A673 (cell line): Measurements from ENCODE around the gene PCSK1N. TPM values are rescaled to one million over a fixed set of nuclear protein-coding genes. Genes with fewer than 3 reads are reported as not detected.

Experiments
- BruUV-seq: library from RNA; stranded (reverse); fragments of 400-500 nt; replicated peaks from 2 replicates; lab custom pipeline; 2021; lab: Mats Ljungman, UMichigan
- CTCF ChIA-PET: fragments of 300-600 bp; sonication (Branson Sonifier 250); formaldehyde crosslinking; loops from one replicate; lab custom pipeline; 2022; ENCODE audit warnings: antibody characterized with exemption; lab: Charles Lee
- POLR2A ChIA-PET: fragments of 300-600 bp; sonication (Branson Sonifier 250); formaldehyde crosslinking; loops from one replicate; lab custom pipeline; 2022; ENCODE audit warnings: antibody characterized with exemption; ENCODE audit not compliant: low non-redundant PET; lab: Charles Lee
- DNase-seq: peaks from one replicate; pipeline ENCODE4 v3.0.0-alpha.2; 2015; ENCODE audit warnings: low spot score
- H3K27ac ChIP-seq: fragments of 200-600 bp; sonication (generic); 2 replicates; pipeline ENCODE4 v1.5.1; 2016; ENCODE audit warnings: mixed run types, low read depth, mild to moderate bottlenecking, mixed read lengths, antibody characterized with exemption, low read length; ENCODE audit not compliant: poor library complexity, severe bottlenecking
- H3K27me3 ChIP-seq: fragments of 200-600 bp; sonication (generic); replicated peaks from 2 replicates; pipeline ENCODE4 v1.6.1; 2017; ENCODE audit warnings: mixed run types, low read depth, mild to moderate bottlenecking, mixed read lengths, antibody characterized with exemption, low read length; ENCODE audit not compliant: insufficient read depth, poor library complexity
- H3K36me3 ChIP-seq: fragments of 200-600 bp; sonication (generic); 2 replicates; pipeline ENCODE4 v1.6.1; 2016; ENCODE audit warnings: mixed run types, mild to moderate bottlenecking, mixed read lengths, antibody characterized with exemption, low read length; ENCODE audit not compliant: insufficient read depth, poor library complexity, severe bottlenecking
- H3K4me1 ChIP-seq: fragments of 200-600 bp; sonication (generic); 2 replicates; pipeline ENCODE4 v1.6.1; 2017; ENCODE audit warnings: mixed run types, mild to moderate bottlenecking, mixed read lengths, antibody characterized with exemption, low read length; ENCODE audit not compliant: insufficient read depth, poor library complexity, severe bottlenecking
- H3K4me3 ChIP-seq: fragments of 200-600 bp; sonication (generic); 2 replicates; pipeline ENCODE4 v1.5.1; 2016; ENCODE audit warnings: low read depth, mixed run types, mild to moderate bottlenecking, mixed read lengths, low read length; ENCODE audit not compliant: poor library complexity, severe bottlenecking
- H3K9me3 ChIP-seq: fragments of 200-600 bp; sonication (generic); 2 replicates; pipeline ENCODE4 v1.6.1; 2016; ENCODE audit warnings: mixed run types, low read depth, mild to moderate bottlenecking, mixed read lengths, antibody characterized with exemption, low read length; ENCODE audit not compliant: poor library complexity, severe bottlenecking
- CTCF ChIP-seq: fragments of 300-800, 200-600 bp; sonication (generic); conservative IDR thresholded peaks from 2 replicates; pipeline ENCODE4 v1.5.1; 2017; ENCODE audit warnings: low read depth, mild to moderate bottlenecking, antibody characterized with exemption, low read length, moderate library complexity, mixed read lengths
- EZH2 ChIP-seq: fragments of 200-600 bp; sonication (generic); IDR thresholded peaks from 2 replicates; pipeline ENCODE4 v1.6.1; 2017; ENCODE audit warnings: borderline replicate concordance, low read depth, mild to moderate bottlenecking, mixed read lengths, antibody characterized with exemption, low read length; ENCODE audit not compliant: poor library complexity, severe bottlenecking
- intact Hi-C: fragments of 100-400 bp; cut with micrococcal nuclease; formaldehyde crosslinking; loops from one replicate; pipeline ENCODE4 v1.10.0; 2022; ENCODE audit not compliant: unreplicated experiment
- total RNA-seq: library from RNA; stranded (reverse); gene quantifications from 2 replicates; pipeline ENCODE4 v1.2.3, GENCODE V29; 2021

PCSK1N gene
- total RNA-seq, 1 experiment from 2014 or later: 16.9 TPM

- Histone ChIP-seq H3K4me1 (no peaks in the 10 kb centered on the region), H3K27ac (no peak overlapping the region), H3K4me3 (no peak overlapping the region), H3K9me3 (no peaks in the 10 kb centered on the region), H3K27me3 (no peaks in the 10 kb centered on the region), H3K36me3 (no peaks in the 10 kb centered on the region)
- no TSS peak for BruUV-seq
- ChIA-PET CTCF (no interaction called here), POLR2A (no interaction called here)
- intact Hi-C loops: no loop called here
- TF ChIP-seq EZH2: no peak
- TF ChIP-seq CTCF: no peak
- no peak for DNase-seq
Observed at GRCh38 chrX:48798318-48798717, 37.1 kb downstream of the PCSK1N start.

DNA sequence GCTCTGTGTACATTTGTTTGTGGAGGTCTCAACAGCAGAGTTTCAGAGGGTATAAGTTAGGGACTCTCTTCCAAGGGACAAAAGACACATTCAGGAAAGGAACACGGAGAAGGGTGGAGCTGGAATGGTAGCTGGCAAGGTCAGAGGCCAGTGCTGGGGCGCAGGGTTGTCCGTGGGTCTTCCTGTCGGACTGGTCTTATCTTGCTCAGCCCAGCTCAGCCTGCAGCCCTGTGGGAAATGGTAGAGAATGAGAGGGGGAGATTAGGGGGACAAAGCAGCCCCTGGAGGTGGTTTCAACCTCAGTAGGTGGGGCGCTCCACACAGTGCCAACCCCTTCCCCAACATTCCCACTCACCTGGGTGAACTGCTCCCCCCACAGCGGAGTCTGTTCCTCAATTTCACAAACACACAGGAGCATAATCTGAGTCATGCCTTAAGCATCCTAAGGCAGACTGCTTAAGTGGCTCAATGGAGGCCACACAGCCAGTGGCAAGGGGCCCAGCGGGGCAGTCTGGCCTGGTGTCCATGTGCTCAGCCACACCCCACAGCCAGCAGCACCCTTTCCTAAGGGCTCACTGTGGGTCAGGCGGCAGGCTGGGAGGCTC is 40.4 kb downstream of the PCSK1N start:
- Histone ChIP-seq H3K4me1 (no peaks in the 10 kb centered on the region), H3K27me3 (no peaks in the 10 kb centered on the region), H3K9me3 (no peaks in the 10 kb centered on the region), H3K4me3 (no peak overlapping the region), H3K27ac (no peak overlapping the region), H3K36me3 (no peaks in the 10 kb centered on the region)
- no TSS peak for BruUV-seq
- no peak for TF ChIP-seq CTCF
- no peak for TF ChIP-seq EZH2
- ChIA-PET POLR2A (no interaction called here), CTCF (no interaction called here)
- DNase-seq: no peak
- intact Hi-C loops: no loop called here

GRCh38 chrX:48794340-48794910 is 41.0 kb downstream of the PCSK1N start:
- Histone ChIP-seq H3K27ac (no peak overlapping the region), H3K36me3 (no peaks in the 10 kb centered on the region), H3K9me3 (no peaks in the 10 kb centered on the region), H3K4me1 (no peaks in the 10 kb centered on the region), H3K27me3 (no peaks in the 10 kb centered on the region), H3K4me3 (no peak overlapping the region)
- ChIA-PET POLR2A (no interaction called here), CTCF (no interaction called here)
- intact Hi-C loops: no loop called here
- DNase-seq: no peak
- BruUV-seq: no TSS peak
- TF ChIP-seq CTCF: no peak
- no peak for TF ChIP-seq EZH2
